Astrocyte (in vitro differentiated cells and primary cell): ENCODE measurements around the gene GAL3ST1. TPM values are rescaled to one million over a fixed set of nuclear protein-coding genes. Genes with fewer than 3 reads are reported as not detected.

Source experiments
- DNase-seq: peaks from one replicate; pipeline ENCODE4 v3.0.0-alpha.2; 2010; ENCODE audit warnings: low read depth
- FAIRE-seq: peaks from 2 replicates; lab custom pipeline; 2011; peaks lifted over from hg19 to GRCh38; lab: Jason Lieb, UNC
- H2AFZ ChIP-seq: 2 replicates; pipeline ENCODE4 v1.6.0; 2012; ENCODE audit warnings: low read depth, low read length, inconsistent platforms
- H3K27ac ChIP-seq: 2 replicates; pipeline ENCODE4 v1.5.1; 2011; ENCODE audit warnings: low read depth, low read length, inconsistent platforms
- H3K27me3 ChIP-seq: 2 replicates; pipeline ENCODE4 v1.6.0; 2011; ENCODE audit warnings: low read length, inconsistent platforms; ENCODE audit not compliant: insufficient read depth
- H3K36me3 ChIP-seq: 2 replicates; pipeline ENCODE4 v1.5.1; 2011; ENCODE audit warnings: low read length, inconsistent platforms; ENCODE audit not compliant: insufficient read depth
- H3K4me1 ChIP-seq: 2 replicates; pipeline ENCODE4 v1.5.1; 2011; ENCODE audit warnings: low read length, inconsistent platforms; ENCODE audit not compliant: insufficient read depth
- H3K4me2 ChIP-seq: 2 replicates; pipeline ENCODE4 v1.6.0; 2012; ENCODE audit warnings: low read length, inconsistent platforms
- H3K4me3 ChIP-seq: 2 replicates; pipeline ENCODE4 v1.5.1; 2011; ENCODE audit warnings: low read depth, mild to moderate bottlenecking, low read length, inconsistent platforms; ENCODE audit not compliant: insufficient read depth
- H3K79me2 ChIP-seq: 2 replicates; pipeline ENCODE4 v1.6.0; 2012; ENCODE audit warnings: mild to moderate bottlenecking, low read length, inconsistent platforms; ENCODE audit not compliant: insufficient read depth
- H3K9ac ChIP-seq: 2 replicates; pipeline ENCODE4 v1.6.0; 2012; ENCODE audit warnings: mild to moderate bottlenecking, low read length, inconsistent platforms
- H3K9me3 ChIP-seq: 2 replicates; pipeline ENCODE4 v1.5.1; 2012; ENCODE audit warnings: low read depth, mild to moderate bottlenecking, low read length, inconsistent platforms; ENCODE audit not compliant: insufficient read depth
- H4K20me1 ChIP-seq: 2 replicates; pipeline ENCODE4 v1.6.0; 2012; ENCODE audit warnings: low read length, inconsistent platforms; ENCODE audit not compliant: insufficient read depth
- H3K27ac Mint-ChIP-seq: one replicate; pipeline ENCODE4 v1.8.0; 2021; ENCODE audit warnings: mild to moderate bottlenecking, mixed read lengths; ENCODE audit not compliant: unreplicated experiment
- H3K27me3 Mint-ChIP-seq: one replicate; pipeline ENCODE4 v1.8.0; 2021; ENCODE audit warnings: low read depth, mixed read lengths; ENCODE audit not compliant: unreplicated experiment
- H3K36me3 Mint-ChIP-seq: one replicate; pipeline ENCODE4 v1.8.0; 2021; ENCODE audit warnings: low read depth, mixed read lengths; ENCODE audit not compliant: unreplicated experiment
- H3K4me1 Mint-ChIP-seq: one replicate; pipeline ENCODE4 v1.8.0; 2021; ENCODE audit warnings: low read depth, mixed read lengths; ENCODE audit not compliant: unreplicated experiment
- H3K4me3 Mint-ChIP-seq: one replicate; pipeline ENCODE4 v1.8.0; 2021; ENCODE audit warnings: mild to moderate bottlenecking, moderate library complexity, mixed read lengths; ENCODE audit not compliant: unreplicated experiment
- H3K9me3 Mint-ChIP-seq: one replicate; pipeline ENCODE4 v1.8.0; 2021; ENCODE audit warnings: mild to moderate bottlenecking, mixed read lengths; ENCODE audit not compliant: unreplicated experiment
- CTCF ChIP-seq: IDR thresholded peaks from 2 replicates; pipeline ENCODE4 v1.5.1; 2011; ENCODE audit warnings: low read depth, mild to moderate bottlenecking, inconsistent platforms, low read length, moderate library complexity; ENCODE audit not compliant: insufficient read depth
- EZH2 ChIP-seq: IDR thresholded peaks from 2 replicates; pipeline ENCODE4 v1.6.1; 2012; ENCODE audit warnings: mild to moderate bottlenecking, low read length, inconsistent platforms; ENCODE audit not compliant: insufficient read depth
- total RNA-seq: library from RNA; stranded (reverse); gene quantifications from 2 replicates; pipeline ENCODE4 v1.2.1, GENCODE V29; 2021

Gene GAL3ST1
- total RNA-seq, 1 donor from 2014 or later, result 3.4 TPM

- no peak overlapping the region for H3K4me3 Mint-ChIP-seq
- no peaks in the 10 kb centered on the region for H3K4me1 Mint-ChIP-seq
- no peaks in the 10 kb centered on the region for H3K79me2 ChIP-seq
- no peak overlapping the region for H3K9ac ChIP-seq
- H3K27me3 Mint-ChIP-seq, result peaks cover 36% of the 10 kb centered on the region
- H2AFZ ChIP-seq, result no peak overlapping the region
- TF ChIP-seq EZH2, result no peak
- TF ChIP-seq CTCF, result no peak
- H3K36me3 ChIP-seq, result no peaks in the 10 kb centered on the region
- peaks cover 6% of the 10 kb centered on the region for H3K4me1 ChIP-seq
- H3K27me3 ChIP-seq, result peaks cover 11% of the 10 kb centered on the region
- no peak overlapping the region for H3K27ac ChIP-seq
- H3K27ac Mint-ChIP-seq, result no peak overlapping the region
- H3K4me3 ChIP-seq, result no peak overlapping the region
- no peaks in the 10 kb centered on the region for H4K20me1 ChIP-seq
- H3K36me3 Mint-ChIP-seq, result peaks cover 2% of the 10 kb centered on the region
- no peaks in the 10 kb centered on the region for H3K9me3 ChIP-seq
- no peak overlapping the region for H3K4me2 ChIP-seq
- DNase-seq, result no peak
- no peak for FAIRE-seq
- H3K9me3 Mint-ChIP-seq, result no peaks in the 10 kb centered on the region
Measured at GRCh38 chr22:30566125-30566524, 8.3 kb downstream of the GAL3ST1 start.

- peaks cover 33% of the 10 kb centered on the region for H3K27me3 Mint-ChIP-seq
- Histone ChIP-seq H3K4me2 (no peak overlapping the region), H3K27ac (no peak overlapping the region), H4K20me1 (no peaks in the 10 kb centered on the region), H3K9me3 (no peaks in the 10 kb centered on the region), H3K27me3 (peaks cover 9% of the 10 kb centered on the region), H3K79me2 (no peaks in the 10 kb centered on the region), H2AFZ (no peak overlapping the region), H3K4me3 (no peak overlapping the region), H3K4me1 (peaks cover 6% of the 10 kb centered on the region), H3K9ac (no peak overlapping the region), H3K36me3 (no peaks in the 10 kb centered on the region)
- DNase-seq, result no peak
- no peak overlapping the region for H3K27ac Mint-ChIP-seq
- H3K4me1 Mint-ChIP-seq, result no peaks in the 10 kb centered on the region
- H3K36me3 Mint-ChIP-seq, result no peaks in the 10 kb centered on the region
- TF ChIP-seq CTCF (no peak), EZH2 (no peak)
- no peak overlapping the region for H3K4me3 Mint-ChIP-seq
- no peaks in the 10 kb centered on the region for H3K9me3 Mint-ChIP-seq
- no peak for FAIRE-seq
Measured at GRCh38 chr22:30565341-30565740, 9.1 kb downstream of the GAL3ST1 start.

GRCh38 chr22:30564761-30565119, 9.7 kb downstream of the GAL3ST1 start:
- H3K27me3 ChIP-seq, result peaks cover 9% of the 10 kb centered on the region
- no peak overlapping the region for H3K27ac ChIP-seq
- H2AFZ ChIP-seq, result no peak overlapping the region
- no peak overlapping the region for H3K9ac ChIP-seq
- H3K4me3 ChIP-seq, result no peak overlapping the region
- no peaks in the 10 kb centered on the region for H3K9me3 ChIP-seq
- peaks cover 6% of the 10 kb centered on the region for H3K4me1 ChIP-seq
- TF ChIP-seq CTCF, result no peak
- no peak for TF ChIP-seq EZH2
- H3K79me2 ChIP-seq, result no peaks in the 10 kb centered on the region
- no peak overlapping the region for H3K4me3 Mint-ChIP-seq
- no peaks in the 10 kb centered on the region for H3K36me3 Mint-ChIP-seq
- no peaks in the 10 kb centered on the region for H4K20me1 ChIP-seq
- H3K27me3 Mint-ChIP-seq, result peaks cover 33% of the 10 kb centered on the region
- no peaks in the 10 kb centered on the region for H3K9me3 Mint-ChIP-seq
- FAIRE-seq (no peak), DNase-seq (no peak)
- H3K4me1 Mint-ChIP-seq, result no peaks in the 10 kb centered on the region
- no peaks in the 10 kb centered on the region for H3K36me3 ChIP-seq
- H3K27ac Mint-ChIP-seq, result no peak overlapping the region
- no peak overlapping the region for H3K4me2 ChIP-seq
